Eye (tissue), 1 donor: ENCODE results near the gene OTOP3.
"Not testable (repeated sequence)": the region's sequence is repeated elsewhere in the genome, so short reads cannot be mapped to it uniquely, and the experiment has no call there.

Experiments used
- DNase-seq: peaks from one replicate; pipeline ENCODE4 v3.0.0-alpha.2; 2015

OTOP3 gene

GRCh38 chr17:74963656-74964055 lies 28.0 kb downstream of the OTOP3 start:
- DNase-seq = no peak

- DNase-seq = no peak
Measured at GRCh38 chr17:74964246-74964761, 28.6 kb downstream of the OTOP3 start.

GRCh38 chr17:74964988-74965622 lies 29.4 kb downstream of the OTOP3 start:
- DNase-seq = no peak

GRCh38 chr17:74968361-74968780 lies 32.7 kb downstream of the OTOP3 start:
- DNase-seq = no peak

- not testable (repeated sequence) for DNase-seq
Measured at GRCh38 chr17:74969501-74969900, 33.8 kb downstream of the OTOP3 start.

- no peak for DNase-seq
Measured at GRCh38 chr17:74970395-74970794, 34.7 kb downstream of the OTOP3 start.

- DNase-seq = no peak
Measured at GRCh38 chr17:74971069-74971841, 35.6 kb downstream of the OTOP3 start.

- DNase-seq = peak; percentile 67
Measured at GRCh38 chr17:74971842-74972106, 36.1 kb downstream of the OTOP3 start.

GRCh38 chr17:74972107-74972972 lies 36.6 kb downstream of the OTOP3 start, which contains the start of gene HID1:
Gene HID1 (minus strand): TSS chr17:74972759. CDS start chr17:74972656, 103 bp downstream.
- peak; percentile 74 for DNase-seq

- DNase-seq = no peak
Measured at GRCh38 chr17:74972973-74973328, 37.3 kb downstream of the OTOP3 start.

- no peak for DNase-seq
Measured at GRCh38 chr17:74975943-74976342, 40.2 kb downstream of the OTOP3 start.

- no peak for DNase-seq
Measured at GRCh38 chr17:74977802-74978201, 42.1 kb downstream of the OTOP3 start.

- no peak for DNase-seq
Measured at GRCh38 chr17:74978240-74978639, 42.5 kb downstream of the OTOP3 start.

- no peak for DNase-seq
Measured at GRCh38 chr17:74979408-74980146, 43.9 kb downstream of the OTOP3 start.

- DNase-seq = no peak
Measured at GRCh38 chr17:74981318-74981978, 45.8 kb downstream of the OTOP3 start.

GRCh38 chr17:74981979-74982662 lies 46.4 kb downstream of the OTOP3 start:
- peak; percentile 92 for DNase-seq

GRCh38 chr17:74982663-74983313 lies 47.1 kb downstream of the OTOP3 start:
- not testable (repeated sequence) for DNase-seq

- no peak for DNase-seq
Measured at GRCh38 chr17:74986206-74986576, 50.5 kb downstream of the OTOP3 start.

GRCh38 chr17:74987418-74987908 lies 51.8 kb downstream of the OTOP3 start, which contains the start of gene CDR2L:
Gene CDR2L (plus strand): TSS chr17:74987632. CDS start chr17:74988044, 412 bp downstream.
- peak; percentile 97 for DNase-seq

- peak; percentile 92 for DNase-seq
Measured at GRCh38 chr17:74987909-74988711, 52.4 kb downstream of the OTOP3 start.
